Measurements from ENCODE around the gene PHLPP1.

Gene PHLPP1

GRCh38 chr18:62953663-62954062 is 238.3 kb downstream of the PHLPP1 start:
- DNase-seq = no peak

GRCh38 chr18:62954366-62954765 is 239.0 kb downstream of the PHLPP1 start:
- DNase-seq = no peak

GRCh38 chr18:62957885-62958472 is 242.6 kb downstream of the PHLPP1 start:
- DNase-seq = peak; percentile 42 to 54

- DNase-seq = no peak
These were observed 244.1 kb downstream of the PHLPP1 start for GRCh38 chr18:62959481-62959880.

GRCh38 chr18:62963507-62963906 is 248.2 kb downstream of the PHLPP1 start:
- DNase-seq = no peak

GRCh38 chr18:62964432-62964831 is 249.1 kb downstream of the PHLPP1 start:
- DNase-seq = no peak

GRCh38 chr18:62967089-62967488 is 251.7 kb downstream of the PHLPP1 start:
- DNase-seq = no peak

GRCh38 chr18:62973689-62974088 is 258.3 kb downstream of the PHLPP1 start:
- DNase-seq = no peak

- no peak for DNase-seq
These were observed 259.0 kb downstream of the PHLPP1 start for GRCh38 chr18:62974388-62974787.

- DNase-seq = no peak
These were observed 259.8 kb downstream of the PHLPP1 start for GRCh38 chr18:62974928-62975675.

- no peak for DNase-seq
These were observed 260.4 kb downstream of the PHLPP1 start for GRCh38 chr18:62975785-62976184.

- DNase-seq = no peak
These were observed 260.9 kb downstream of the PHLPP1 start for GRCh38 chr18:62976227-62976626.

- DNase-seq = no peak
These were observed 262.2 kb downstream of the PHLPP1 start for GRCh38 chr18:62977512-62977911.

GRCh38 chr18:62978251-62979049 is 263.1 kb downstream of the PHLPP1 start:
- DNase-seq = no peak

GRCh38 chr18:62979176-62979575 is 263.8 kb downstream of the PHLPP1 start:
- DNase-seq = peak in 1 of 2 donors; percentile 22

GRCh38 chr18:62979900-62980299 is 264.6 kb downstream of the PHLPP1 start:
- DNase-seq = no peak

- no peak for DNase-seq
These were observed 266.2 kb downstream of the PHLPP1 start for GRCh38 chr18:62981566-62981965.

GRCh38 chr18:62982600-62983251 is 267.4 kb downstream of the PHLPP1 start:
- DNase-seq = peak; percentile 51 to 69

- DNase-seq = no peak
These were observed 269.4 kb downstream of the PHLPP1 start for GRCh38 chr18:62984656-62985315.

- DNase-seq = no peak
These were observed 271.1 kb downstream of the PHLPP1 start for GRCh38 chr18:62986490-62986889.

- no peak for DNase-seq
These were observed 271.9 kb downstream of the PHLPP1 start for GRCh38 chr18:62987055-62987830.

GRCh38 chr18:62987859-62988258 is 272.5 kb downstream of the PHLPP1 start:
- DNase-seq = no peak

Measured in CD4-positive, alpha-beta T cell treated with Interferon alpha-2 for 1 hour (primary cell).